SK-N-SH treated with all-trans-retinoic acid at 6 μM for 48 hours (cell line): ENCODE results near the gene CATSPERD.

Experiments used
- ATAC-seq: fragments of 200-7000 bp; cut with Tn5 transposase; 3 replicates; pipeline ENCODE4 v1.9.1; 2020; ENCODE audit warnings: mild to moderate bottlenecking, moderate library complexity
- ARNTL ChIP-seq: fragments of 450-650 bp; formaldehyde crosslinking; IDR thresholded peaks from 2 replicates; pipeline ENCODE4 v1.5.0; 2020; ENCODE audit warnings: low read depth, mild to moderate bottlenecking, moderate library complexity, borderline replicate concordance
- BACH2 ChIP-seq: fragments of 250-450 bp; sonication (Bioruptor Pico); IDR thresholded peaks from 2 replicates; pipeline ENCODE4 v1.9.0; 2021; ENCODE audit warnings: mild to moderate bottlenecking, borderline replicate concordance
- CSDC2 ChIP-seq: fragments of 250-450 bp; sonication (Bioruptor Pico); IDR thresholded peaks from 2 replicates; pipeline ENCODE4 v1.5.0; 2020; ENCODE audit warnings: mild to moderate bottlenecking, moderate library complexity
- GLIS3 ChIP-seq: fragments of 250-450 bp; sonication (Bioruptor Pico); IDR thresholded peaks from 2 replicates; pipeline ENCODE4 v1.5.0; 2020; ENCODE audit warnings: mild to moderate bottlenecking, moderate library complexity
- ISL1 ChIP-seq: fragments of 250-450 bp; sonication (Bioruptor Pico); IDR thresholded peaks from 2 replicates; pipeline ENCODE4 v2.1.2; 2022; ENCODE audit warnings: mild to moderate bottlenecking, moderate library complexity
- PPARA ChIP-seq: fragments of 250-450 bp; sonication (Bioruptor Pico); IDR thresholded peaks from 2 replicates; pipeline ENCODE4 v1.5.0; 2020; ENCODE audit warnings: mild to moderate bottlenecking, borderline replicate concordance
- RARB ChIP-seq: fragments of 250-450 bp; sonication (Bioruptor Pico); IDR thresholded peaks from 2 replicates; pipeline ENCODE4 v1.8.0; 2021; ENCODE audit warnings: mild to moderate bottlenecking, moderate library complexity
- SNAI2 ChIP-seq: fragments of 250-450 bp; sonication (Bioruptor Pico); IDR thresholded peaks from 2 replicates; pipeline ENCODE4 v1.5.0; 2020; ENCODE audit warnings: mild to moderate bottlenecking, moderate library complexity
- TOX ChIP-seq: fragments of 250-450 bp; sonication (Bioruptor Pico); IDR thresholded peaks from 2 replicates; pipeline ENCODE4 v1.8.0; 2021; ENCODE audit warnings: mild to moderate bottlenecking, moderate library complexity, borderline replicate concordance
- ZC3H10 ChIP-seq: fragments of 250-450 bp; sonication (Bioruptor Pico); IDR thresholded peaks from 2 replicates; pipeline ENCODE4 v1.5.1; 2021; ENCODE audit warnings: mild to moderate bottlenecking, moderate library complexity
- ZFP3 ChIP-seq: fragments of 250-450 bp; sonication (Bioruptor Pico); IDR thresholded peaks from 2 replicates; pipeline ENCODE4 v1.5.0; 2020; ENCODE audit warnings: mild to moderate bottlenecking, moderate library complexity
- ZNF565 ChIP-seq: fragments of 450-650 bp; formaldehyde crosslinking; conservative IDR thresholded peaks from 2 replicates; pipeline ENCODE4 v1.5.0; 2020; ENCODE audit warnings: low read depth, mild to moderate bottlenecking, moderate library complexity
- ZNF8 ChIP-seq: fragments of 450-650 bp; formaldehyde crosslinking; IDR thresholded peaks from 2 replicates; pipeline ENCODE4 v1.5.0; 2020; ENCODE audit warnings: mild to moderate bottlenecking, moderate library complexity
- TF ChIP-seq, protein P1 (sequence below): fragments of 250-450 bp; sonication (Bioruptor Pico); IDR thresholded peaks from 2 replicates; pipeline ENCODE4 v1.8.0; 2020; ENCODE audit warnings: mild to moderate bottlenecking, moderate library complexity, borderline replicate concordance
- TF ChIP-seq, protein P2 (sequence below): fragments of 250-450 bp; sonication (Bioruptor Pico); IDR thresholded peaks from 2 replicates; pipeline ENCODE4 v1.5.1; 2020; ENCODE audit warnings: low read depth, mild to moderate bottlenecking, moderate library complexity
- TF ChIP-seq, protein P3 (sequence below): fragments of 250-450 bp; sonication (Bioruptor Pico); IDR thresholded peaks from 2 replicates; pipeline ENCODE4 v1.5.1; 2021; ENCODE audit warnings: mild to moderate bottlenecking, moderate library complexity
- TF ChIP-seq, protein P4 (sequence below): fragments of 250-450 bp; sonication (Bioruptor Pico); IDR thresholded peaks from 2 replicates; pipeline ENCODE4 v1.8.0; 2021; ENCODE audit warnings: low read depth, mild to moderate bottlenecking, moderate library complexity, borderline replicate concordance

CATSPERD gene

DNA sequence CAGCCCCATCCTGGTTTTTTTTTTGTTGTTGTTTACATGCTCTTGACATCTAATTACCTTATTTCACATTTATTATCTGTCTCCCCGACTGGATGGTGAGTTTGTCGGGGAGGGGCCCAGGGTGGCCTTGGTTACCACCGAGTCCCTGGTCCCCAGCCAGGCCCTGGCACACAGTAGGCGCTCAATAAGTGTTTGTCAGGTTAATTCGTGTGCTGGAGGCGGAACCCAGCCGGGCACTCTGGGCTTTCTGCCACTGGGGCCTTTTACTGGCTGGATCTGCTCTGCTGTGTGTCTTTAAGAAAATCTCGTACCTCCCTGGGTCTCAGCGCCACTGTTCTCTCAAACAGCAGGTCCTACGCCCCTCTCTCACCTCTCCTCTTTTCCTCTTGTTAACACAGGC lies 89.0 kb downstream of the CATSPERD start:
- TF ChIP-seq TOX (CRISPR knock-in tag) (no peak), RARB (no peak)
- ATAC-seq, result no peak

DNA sequence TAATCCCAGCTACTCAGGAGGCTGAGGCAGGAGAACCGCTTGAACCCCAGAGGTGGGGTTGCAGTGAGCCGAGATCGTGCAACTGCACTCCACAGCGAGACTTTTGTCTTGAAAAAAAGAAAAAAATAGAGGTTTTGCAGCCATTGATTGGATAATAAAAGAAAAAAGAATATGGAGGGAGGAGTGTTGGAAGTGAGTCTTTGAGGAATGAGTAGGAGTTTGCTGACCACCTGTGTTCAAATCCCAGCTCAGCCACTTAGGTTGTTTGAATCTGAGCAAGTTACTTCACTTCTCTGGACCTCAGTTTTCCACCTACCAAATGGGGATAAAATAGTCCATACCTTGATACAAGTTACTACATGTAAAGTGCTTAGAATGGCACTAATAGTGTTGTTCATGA lies 90.7 kb downstream of the CATSPERD start:
- ATAC-seq, result no peak
- no peak for TF ChIP-seq RARB
- peak; percentile 75 for TF ChIP-seq ZFP3 (CRISPR knock-in tag)
- no peak for TF ChIP-seq ISL1 (CRISPR knock-in tag)
- TF ChIP-seq, protein P1, sequence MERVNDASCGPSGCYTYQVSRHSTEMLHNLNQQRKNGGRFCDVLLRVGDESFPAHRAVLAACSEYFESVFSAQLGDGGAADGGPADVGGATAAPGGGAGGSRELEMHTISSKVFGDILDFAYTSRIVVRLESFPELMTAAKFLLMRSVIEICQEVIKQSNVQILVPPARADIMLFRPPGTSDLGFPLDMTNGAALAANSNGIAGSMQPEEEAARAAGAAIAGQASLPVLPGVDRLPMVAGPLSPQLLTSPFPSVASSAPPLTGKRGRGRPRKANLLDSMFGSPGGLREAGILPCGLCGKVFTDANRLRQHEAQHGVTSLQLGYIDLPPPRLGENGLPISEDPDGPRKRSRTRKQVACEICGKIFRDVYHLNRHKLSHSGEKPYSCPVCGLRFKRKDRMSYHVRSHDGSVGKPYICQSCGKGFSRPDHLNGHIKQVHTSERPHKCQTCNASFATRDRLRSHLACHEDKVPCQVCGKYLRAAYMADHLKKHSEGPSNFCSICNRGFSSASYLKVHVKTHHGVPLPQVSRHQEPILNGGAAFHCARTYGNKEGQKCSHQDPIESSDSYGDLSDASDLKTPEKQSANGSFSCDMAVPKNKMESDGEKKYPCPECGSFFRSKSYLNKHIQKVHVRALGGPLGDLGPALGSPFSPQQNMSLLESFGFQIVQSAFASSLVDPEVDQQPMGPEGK (CRISPR knock-in tag), result no peak
- no peak for TF ChIP-seq CSDC2 (CRISPR knock-in tag)
- no peak for TF ChIP-seq BACH2 (CRISPR knock-in tag)

DNA sequence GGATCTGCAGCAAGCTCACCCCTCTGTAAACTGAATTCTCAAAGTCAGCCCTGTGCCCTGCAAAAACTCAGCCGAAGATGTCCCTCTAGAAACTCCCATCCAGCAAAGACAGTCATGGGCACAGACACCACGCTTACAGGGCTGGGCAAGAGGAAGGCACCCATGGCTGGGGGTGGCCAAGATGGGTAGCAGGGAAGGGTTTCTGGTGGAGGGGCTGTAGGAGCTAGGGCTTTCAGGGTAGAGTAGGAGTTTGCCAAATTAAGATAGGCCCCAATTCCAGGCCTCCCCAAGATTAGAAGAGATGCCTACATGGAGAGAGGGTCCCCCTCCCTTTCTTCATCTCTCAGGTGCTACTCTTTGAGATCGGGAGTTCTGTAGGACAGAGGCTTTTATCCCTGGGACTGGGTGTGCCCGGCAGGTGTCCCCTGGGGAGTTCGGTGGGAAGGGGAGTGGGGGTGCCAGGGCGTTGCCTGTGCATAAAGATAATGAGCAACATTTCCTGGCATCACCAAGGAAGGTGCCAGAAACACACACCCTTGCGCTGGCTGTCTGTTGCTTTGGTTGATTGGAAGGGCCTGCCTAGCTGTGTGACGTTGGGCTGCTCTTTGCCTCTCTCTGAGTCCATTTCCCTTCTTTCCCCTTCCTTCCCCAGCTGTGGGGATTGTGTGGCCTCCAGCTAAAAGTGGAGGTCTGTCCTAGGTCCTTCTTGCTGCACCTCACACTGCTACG lies 93.8 kb downstream of the CATSPERD start:
- 0 out of 3 replicates have a peak, but pooled peaks have one; percentile 15 for ATAC-seq
- no peak for TF ChIP-seq ZNF565
- peak; percentile 98 for TF ChIP-seq ZFP3 (CRISPR knock-in tag)

DNA sequence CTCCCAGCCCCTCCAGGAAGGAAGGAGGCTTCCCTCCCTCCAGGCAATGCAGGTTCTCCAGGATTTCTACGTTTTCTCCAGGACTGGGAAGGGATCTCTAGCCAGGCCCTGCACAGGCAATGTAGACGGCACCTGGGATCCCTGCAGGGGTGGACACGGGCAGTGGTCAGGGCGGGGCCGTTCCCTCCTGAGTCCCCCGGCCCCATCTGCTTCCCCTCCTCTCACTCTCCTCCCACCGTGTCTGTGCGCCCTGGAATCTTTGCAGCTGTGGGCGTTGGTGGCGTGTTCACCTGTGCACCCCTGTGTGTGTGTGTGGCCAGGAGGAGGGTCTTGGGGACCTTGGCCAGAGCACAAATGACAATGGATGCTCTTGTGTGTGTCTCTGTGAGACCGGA lies 94.4 kb downstream of the CATSPERD start:
- peak; percentile 30; the same call in 2 of the 3 replicates for ATAC-seq
- TF ChIP-seq ZNF8 (no peak), PPARA (CRISPR knock-in tag) (no peak), SNAI2 (CRISPR knock-in tag) (no peak), ZC3H10 (CRISPR knock-in tag) (no peak), ZFP3 (CRISPR knock-in tag) (no peak), TOX (CRISPR knock-in tag) (no peak)
- TF ChIP-seq, protein P2, sequence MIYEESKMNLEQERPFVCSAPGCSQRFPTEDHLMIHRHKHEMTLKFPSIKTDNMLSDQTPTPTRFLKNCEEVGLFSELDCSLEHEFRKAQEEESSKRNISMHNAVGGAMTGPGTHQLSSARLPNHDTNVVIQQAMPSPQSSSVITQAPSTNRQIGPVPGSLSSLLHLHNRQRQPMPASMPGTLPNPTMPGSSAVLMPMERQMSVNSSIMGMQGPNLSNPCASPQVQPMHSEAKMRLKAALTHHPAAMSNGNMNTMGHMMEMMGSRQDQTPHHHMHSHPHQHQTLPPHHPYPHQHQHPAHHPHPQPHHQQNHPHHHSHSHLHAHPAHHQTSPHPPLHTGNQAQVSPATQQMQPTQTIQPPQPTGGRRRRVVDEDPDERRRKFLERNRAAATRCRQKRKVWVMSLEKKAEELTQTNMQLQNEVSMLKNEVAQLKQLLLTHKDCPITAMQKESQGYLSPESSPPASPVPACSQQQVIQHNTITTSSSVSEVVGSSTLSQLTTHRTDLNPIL (CRISPR knock-in tag), result no peak
- TF ChIP-seq, protein P3, sequence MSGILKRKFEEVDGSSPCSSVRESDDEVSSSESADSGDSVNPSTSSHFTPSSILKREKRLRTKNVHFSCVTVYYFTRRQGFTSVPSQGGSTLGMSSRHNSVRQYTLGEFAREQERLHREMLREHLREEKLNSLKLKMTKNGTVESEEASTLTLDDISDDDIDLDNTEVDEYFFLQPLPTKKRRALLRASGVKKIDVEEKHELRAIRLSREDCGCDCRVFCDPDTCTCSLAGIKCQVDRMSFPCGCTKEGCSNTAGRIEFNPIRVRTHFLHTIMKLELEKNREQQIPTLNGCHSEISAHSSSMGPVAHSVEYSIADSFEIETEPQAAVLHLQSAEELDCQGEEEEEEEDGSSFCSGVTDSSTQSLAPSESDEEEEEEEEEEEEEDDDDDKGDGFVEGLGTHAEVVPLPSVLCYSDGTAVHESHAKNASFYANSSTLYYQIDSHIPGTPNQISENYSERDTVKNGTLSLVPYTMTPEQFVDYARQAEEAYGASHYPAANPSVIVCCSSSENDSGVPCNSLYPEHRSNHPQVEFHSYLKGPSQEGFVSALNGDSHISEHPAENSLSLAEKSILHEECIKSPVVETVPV, result no peak
- TF ChIP-seq, all 23 proteins: peak for 0

DNA sequence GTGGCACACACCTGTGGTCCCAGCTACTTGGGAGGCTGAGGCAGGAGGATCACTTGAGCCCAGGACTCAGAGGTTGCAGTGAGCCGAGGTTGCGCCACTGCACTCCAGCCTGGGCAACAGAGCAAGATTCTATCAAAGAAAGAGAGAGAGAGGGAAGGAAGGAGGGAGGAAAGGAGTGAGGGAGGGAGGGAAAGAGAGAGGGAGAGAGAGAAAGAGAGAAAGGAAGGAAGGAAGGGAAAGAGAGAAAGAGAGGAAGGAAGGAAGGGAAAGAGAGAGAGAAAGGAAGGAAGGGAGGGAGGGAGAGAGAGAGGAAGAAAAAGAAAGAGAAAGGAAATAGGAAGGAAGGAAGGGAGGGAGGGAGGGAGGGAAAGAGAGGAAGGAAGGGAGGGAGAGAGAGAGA lies 96.8 kb downstream of the CATSPERD start:
- no peak for ATAC-seq
- TF ChIP-seq, protein P3, result no peak
- no peak for TF ChIP-seq ZFP3 (CRISPR knock-in tag)
- no peak for TF ChIP-seq ZNF8
- TF ChIP-seq, protein P2 (CRISPR knock-in tag), result no peak
- TF ChIP-seq TOX (CRISPR knock-in tag), result no peak
- TF ChIP-seq CSDC2 (CRISPR knock-in tag), result no peak
- no peak for TF ChIP-seq ZNF565
- no peak for TF ChIP-seq ZC3H10 (CRISPR knock-in tag)
- no peak for TF ChIP-seq GLIS3 (CRISPR knock-in tag)
- no peak for TF ChIP-seq BACH2 (CRISPR knock-in tag)
- no peak for TF ChIP-seq ISL1 (CRISPR knock-in tag)

DNA sequence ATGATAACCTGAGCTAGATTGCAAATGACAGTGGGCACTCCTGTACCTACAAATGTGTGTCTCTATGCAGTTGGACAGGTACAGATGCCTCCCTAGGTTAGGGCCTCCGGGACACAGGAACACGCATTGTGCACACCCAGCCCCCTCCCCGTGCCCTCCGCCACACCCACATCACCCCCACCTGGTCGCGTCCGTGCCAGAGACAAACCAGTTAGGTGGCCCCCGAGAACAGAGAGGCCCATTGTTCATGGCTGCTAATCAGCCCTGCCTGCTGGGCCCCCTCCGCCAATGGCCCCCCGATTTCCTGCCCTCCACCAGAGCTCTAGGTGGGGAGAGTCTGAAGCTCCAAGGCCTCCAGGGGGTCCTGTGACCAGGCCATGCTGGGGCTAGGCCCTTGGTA lies 98.2 kb downstream of the CATSPERD start:
- no peak for ATAC-seq
- no peak for TF ChIP-seq RARB
- no peak for TF ChIP-seq ISL1 (CRISPR knock-in tag)
- TF ChIP-seq CSDC2 (CRISPR knock-in tag), result no peak
- TF ChIP-seq, protein P2 (CRISPR knock-in tag), result no peak
- TF ChIP-seq, protein P1 (CRISPR knock-in tag), result no peak
- TF ChIP-seq ARNTL (CRISPR knock-in tag), result no peak
- no peak for TF ChIP-seq ZNF8
- no peak for TF ChIP-seq ZFP3 (CRISPR knock-in tag)
- TF ChIP-seq, protein P4, sequence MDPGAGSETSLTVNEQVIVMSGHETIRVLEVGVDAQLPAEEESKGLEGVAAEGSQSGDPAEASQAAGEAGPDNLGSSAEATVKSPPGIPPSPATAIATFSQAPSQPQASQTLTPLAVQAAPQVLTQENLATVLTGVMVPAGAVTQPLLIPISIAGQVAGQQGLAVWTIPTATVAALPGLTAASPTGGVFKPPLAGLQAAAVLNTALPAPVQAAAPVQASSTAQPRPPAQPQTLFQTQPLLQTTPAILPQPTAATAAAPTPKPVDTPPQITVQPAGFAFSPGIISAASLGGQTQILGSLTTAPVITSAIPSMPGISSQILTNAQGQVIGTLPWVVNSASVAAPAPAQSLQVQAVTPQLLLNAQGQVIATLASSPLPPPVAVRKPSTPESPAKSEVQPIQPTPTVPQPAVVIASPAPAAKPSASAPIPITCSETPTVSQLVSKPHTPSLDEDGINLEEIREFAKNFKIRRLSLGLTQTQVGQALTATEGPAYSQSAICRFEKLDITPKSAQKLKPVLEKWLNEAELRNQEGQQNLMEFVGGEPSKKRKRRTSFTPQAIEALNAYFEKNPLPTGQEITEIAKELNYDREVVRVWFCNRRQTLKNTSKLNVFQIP, result no peak
- TF ChIP-seq BACH2 (CRISPR knock-in tag), result no peak
